OCI-LY3 (cell line): ENCODE measurements around the gene CNDP2.

Source experiments
- H2AFZ ChIP-seq: fragments of 200-600, 300-600 bp; shearing (Covaris generic); 2 replicates; pipeline ENCODE4 v1.6.0; 2014; ENCODE audit warnings: antibody characterized with exemption, low read depth, low read length
- H3K27ac ChIP-seq: fragments of 200-600, 300-600 bp; sonication (generic); 2 replicates; pipeline ENCODE4 v1.5.1; 2014; ENCODE audit warnings: mild to moderate bottlenecking, low read length, moderate library complexity, mixed read lengths
- H3K27me3 ChIP-seq: fragments of 200-600, 300-600 bp; sonication (generic); 2 replicates; pipeline ENCODE4 v1.6.1; 2014; ENCODE audit warnings: low read depth, low read length, mixed read lengths
- H3K36me3 ChIP-seq: fragments of 200-600, 300-600 bp; sonication (generic); replicated peaks from 2 replicates; pipeline ENCODE3; 2014; ENCODE audit warnings: low read depth, low read length, mixed read lengths
- H3K4me1 ChIP-seq: fragments of 300-600, 200-600 bp; sonication (generic); 2 replicates; pipeline ENCODE4 v1.6.1; 2014; ENCODE audit warnings: low read length, mixed read lengths
- H3K4me2 ChIP-seq: fragments of 200-600, 300-600 bp; sonication (generic); 2 replicates; pipeline ENCODE4 v1.6.1; 2014; ENCODE audit warnings: low read length, mixed read lengths
- H3K4me3 ChIP-seq: fragments of 300-600, 200-600 bp; sonication (generic); 2 replicates; pipeline ENCODE4 v1.5.1; 2014; ENCODE audit warnings: antibody characterized with exemption, mild to moderate bottlenecking, low read length, moderate library complexity
- H3K79me2 ChIP-seq: fragments of 300-600, 200-600 bp; shearing (Covaris generic); 2 replicates; pipeline ENCODE4 v1.6.1; 2014; ENCODE audit warnings: mild to moderate bottlenecking, low read length, mixed read lengths
- H3K9ac ChIP-seq: fragments of 300-600, 200-600 bp; shearing (Covaris generic); 2 replicates; pipeline ENCODE4 v1.6.0; 2014; ENCODE audit warnings: mild to moderate bottlenecking, low read length, moderate library complexity
- H3K9me3 ChIP-seq: fragments of 200-600, 300-600 bp; shearing (Covaris generic); 2 replicates; pipeline ENCODE4 v1.6.1; 2014; ENCODE audit warnings: low read length, mixed read lengths; ENCODE audit not compliant: insufficient read depth
- H4K20me1 ChIP-seq: fragments of 200-600, 300-600 bp; sonication (generic); 2 replicates; pipeline ENCODE4 v1.6.1; 2016; ENCODE audit warnings: low read length, mixed read lengths; ENCODE audit not compliant: insufficient read depth
- EZH2phosphoT487 ChIP-seq: fragments of 200-600 bp; shearing (Covaris generic); IDR thresholded peaks from 2 replicates; pipeline ENCODE4 v1.6.1; 2018; ENCODE audit warnings: antibody characterized with exemption, mixed run types, low read depth
- TF ChIP-seq, protein P1 (sequence below): fragments of 200-600, 300-600 bp; sonication (generic); IDR thresholded peaks from 2 replicates; pipeline ENCODE4 v1.5.1; 2014; ENCODE audit warnings: antibody characterized with exemption, low read length, low read depth

Gene CNDP2

DNA sequence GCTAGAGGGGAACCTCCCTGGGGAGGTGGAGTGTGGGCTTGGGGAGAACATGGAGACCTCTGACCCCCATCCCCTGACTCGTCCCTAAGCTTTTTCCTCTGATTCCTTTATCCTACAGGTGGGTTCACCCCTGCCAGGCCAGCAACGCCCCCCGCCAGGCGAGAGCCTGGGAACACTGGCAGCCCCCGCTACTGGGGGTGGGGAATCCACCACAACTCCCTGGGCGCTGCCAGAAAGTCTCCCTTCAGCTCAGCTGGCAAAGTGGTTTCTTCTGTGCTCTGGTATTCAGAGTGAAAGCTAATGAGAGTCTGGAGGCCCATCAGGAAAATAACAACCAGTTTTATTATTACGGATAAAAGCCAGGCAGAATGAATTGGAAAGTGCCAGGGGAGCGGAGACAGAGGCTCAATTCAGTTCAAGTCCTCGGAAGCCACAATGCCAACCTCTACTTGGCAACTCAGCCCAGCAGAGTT, 41.8 kb upstream of the CNDP2 start:
- H3K27ac ChIP-seq: no peak overlapping the region
- H3K9me3 ChIP-seq: no peaks in the 10 kb centered on the region
- no peak for TF ChIP-seq EZH2phosphoT487
- TF ChIP-seq, protein P1, sequence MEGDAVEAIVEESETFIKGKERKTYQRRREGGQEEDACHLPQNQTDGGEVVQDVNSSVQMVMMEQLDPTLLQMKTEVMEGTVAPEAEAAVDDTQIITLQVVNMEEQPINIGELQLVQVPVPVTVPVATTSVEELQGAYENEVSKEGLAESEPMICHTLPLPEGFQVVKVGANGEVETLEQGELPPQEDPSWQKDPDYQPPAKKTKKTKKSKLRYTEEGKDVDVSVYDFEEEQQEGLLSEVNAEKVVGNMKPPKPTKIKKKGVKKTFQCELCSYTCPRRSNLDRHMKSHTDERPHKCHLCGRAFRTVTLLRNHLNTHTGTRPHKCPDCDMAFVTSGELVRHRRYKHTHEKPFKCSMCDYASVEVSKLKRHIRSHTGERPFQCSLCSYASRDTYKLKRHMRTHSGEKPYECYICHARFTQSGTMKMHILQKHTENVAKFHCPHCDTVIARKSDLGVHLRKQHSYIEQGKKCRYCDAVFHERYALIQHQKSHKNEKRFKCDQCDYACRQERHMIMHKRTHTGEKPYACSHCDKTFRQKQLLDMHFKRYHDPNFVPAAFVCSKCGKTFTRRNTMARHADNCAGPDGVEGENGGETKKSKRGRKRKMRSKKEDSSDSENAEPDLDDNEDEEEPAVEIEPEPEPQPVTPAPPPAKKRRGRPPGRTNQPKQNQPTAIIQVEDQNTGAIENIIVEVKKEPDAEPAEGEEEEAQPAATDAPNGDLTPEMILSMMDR: no peak
- no peaks in the 10 kb centered on the region for H3K4me1 ChIP-seq
- no peak overlapping the region for H2AFZ ChIP-seq
- no peaks in the 10 kb centered on the region for H4K20me1 ChIP-seq
- H3K36me3 ChIP-seq: no peaks in the 10 kb centered on the region
- H3K79me2 ChIP-seq: no peaks in the 10 kb centered on the region
- H3K9ac ChIP-seq: no peak overlapping the region
- H3K4me2 ChIP-seq: no peak overlapping the region
- peaks cover 15% of the 10 kb centered on the region for H3K27me3 ChIP-seq
- no peak overlapping the region for H3K4me3 ChIP-seq

DNA sequence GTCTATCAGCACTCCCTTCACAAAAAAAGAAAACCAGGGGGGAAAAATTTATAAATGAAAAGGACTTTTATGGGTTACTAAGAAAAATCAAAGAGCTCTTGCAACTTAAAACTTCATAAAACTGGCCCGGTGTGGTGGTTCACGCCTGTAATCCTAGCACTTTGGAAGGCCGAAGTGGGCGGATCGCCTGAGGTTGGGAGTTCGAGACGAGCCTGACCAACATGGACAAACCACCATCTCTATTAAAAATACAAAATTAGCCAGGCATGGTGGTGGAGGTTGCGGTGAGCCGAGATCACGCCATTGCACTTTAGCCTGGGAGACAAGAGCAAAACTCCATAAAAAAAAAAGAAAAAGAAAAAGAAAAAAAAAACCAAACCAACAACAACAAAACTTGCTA, 40.8 kb upstream of the CNDP2 start:
- Histone ChIP-seq H3K4me3 (no peak overlapping the region), H3K79me2 (no peaks in the 10 kb centered on the region), H2AFZ (no peak overlapping the region), H3K9me3 (no peaks in the 10 kb centered on the region), H3K27ac (no peak overlapping the region), H3K27me3 (peaks cover 15% of the 10 kb centered on the region), H3K4me1 (no peaks in the 10 kb centered on the region), H4K20me1 (no peaks in the 10 kb centered on the region), H3K4me2 (no peak overlapping the region), H3K36me3 (no peaks in the 10 kb centered on the region), H3K9ac (no peak overlapping the region)
- TF ChIP-seq EZH2phosphoT487: no peak
- TF ChIP-seq, protein P1: no peak

DNA sequence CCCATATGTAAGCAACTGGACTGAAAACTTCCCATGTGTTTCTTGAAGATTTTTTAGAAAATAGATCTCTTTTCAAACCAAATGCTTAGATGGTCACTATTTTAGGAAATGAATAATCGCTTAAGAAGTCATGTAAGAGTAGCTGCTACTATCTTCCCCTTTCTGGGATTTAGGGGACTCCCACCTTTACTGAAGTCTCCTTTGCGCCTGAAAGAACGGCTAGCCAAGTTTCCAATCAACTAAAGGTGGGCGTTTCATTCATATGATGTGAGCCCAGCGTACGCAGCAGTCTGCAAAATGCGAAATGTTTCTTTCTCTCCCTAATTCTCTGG, 40.2 kb upstream of the CNDP2 start:
- Histone ChIP-seq H3K79me2 (no peaks in the 10 kb centered on the region), H3K27me3 (peaks cover 15% of the 10 kb centered on the region), H3K4me3 (no peak overlapping the region), H3K4me2 (no peak overlapping the region), H3K27ac (no peak overlapping the region), H3K9ac (no peak overlapping the region), H3K9me3 (no peaks in the 10 kb centered on the region), H2AFZ (no peak overlapping the region), H4K20me1 (no peaks in the 10 kb centered on the region), H3K36me3 (no peaks in the 10 kb centered on the region), H3K4me1 (no peaks in the 10 kb centered on the region)
- TF ChIP-seq, protein P1: no peak
- TF ChIP-seq EZH2phosphoT487: no peak

DNA sequence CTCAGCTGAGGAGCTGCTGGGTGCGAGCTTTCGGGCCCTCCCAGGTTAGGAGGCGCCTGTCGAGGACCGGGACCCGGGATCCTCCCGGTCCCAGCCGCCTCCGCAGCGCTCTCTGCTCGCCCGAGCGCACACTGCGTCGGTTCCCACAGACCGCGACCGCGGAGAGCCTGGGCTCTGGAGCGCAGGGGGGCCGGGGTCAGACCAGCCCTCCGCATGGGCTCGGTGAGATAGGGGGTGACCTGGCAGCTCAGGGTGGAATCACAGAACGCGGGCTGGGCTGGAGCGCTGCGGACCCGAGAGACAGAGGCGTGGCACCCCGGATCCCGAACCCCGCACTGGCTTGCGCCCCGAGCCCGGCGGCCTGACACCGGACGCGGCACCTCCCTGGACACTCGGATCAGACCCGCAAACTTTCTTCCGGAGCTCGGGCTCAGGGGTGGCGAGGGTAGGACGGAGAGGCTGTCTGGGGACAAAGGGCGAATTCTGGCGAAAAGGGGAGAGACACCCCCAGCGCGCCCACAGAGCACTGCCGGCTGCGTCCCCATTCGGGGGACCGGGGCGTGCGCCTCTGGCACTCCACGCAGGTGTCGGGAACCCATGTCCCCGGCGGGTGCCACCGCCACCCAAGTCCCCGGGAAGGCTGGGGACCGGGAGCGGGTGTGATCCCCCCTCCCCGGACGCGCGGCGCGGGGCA, 39.7 kb upstream of the CNDP2 start:
- no peak overlapping the region for H3K4me3 ChIP-seq
- no peak overlapping the region for H3K9ac ChIP-seq
- no peaks in the 10 kb centered on the region for H3K79me2 ChIP-seq
- TF ChIP-seq, protein P1: no peak
- TF ChIP-seq EZH2phosphoT487: no peak
- H4K20me1 ChIP-seq: no peaks in the 10 kb centered on the region
- H3K27ac ChIP-seq: no peak overlapping the region
- H3K36me3 ChIP-seq: no peaks in the 10 kb centered on the region
- H3K9me3 ChIP-seq: no peaks in the 10 kb centered on the region
- no peaks in the 10 kb centered on the region for H3K4me1 ChIP-seq
- H3K4me2 ChIP-seq: no peak overlapping the region
- H2AFZ ChIP-seq: no peak overlapping the region
- H3K27me3 ChIP-seq: peaks cover 12% of the 10 kb centered on the region
